ENCODE measurements around the gene NSD2.

Gene NSD2

DNA sequence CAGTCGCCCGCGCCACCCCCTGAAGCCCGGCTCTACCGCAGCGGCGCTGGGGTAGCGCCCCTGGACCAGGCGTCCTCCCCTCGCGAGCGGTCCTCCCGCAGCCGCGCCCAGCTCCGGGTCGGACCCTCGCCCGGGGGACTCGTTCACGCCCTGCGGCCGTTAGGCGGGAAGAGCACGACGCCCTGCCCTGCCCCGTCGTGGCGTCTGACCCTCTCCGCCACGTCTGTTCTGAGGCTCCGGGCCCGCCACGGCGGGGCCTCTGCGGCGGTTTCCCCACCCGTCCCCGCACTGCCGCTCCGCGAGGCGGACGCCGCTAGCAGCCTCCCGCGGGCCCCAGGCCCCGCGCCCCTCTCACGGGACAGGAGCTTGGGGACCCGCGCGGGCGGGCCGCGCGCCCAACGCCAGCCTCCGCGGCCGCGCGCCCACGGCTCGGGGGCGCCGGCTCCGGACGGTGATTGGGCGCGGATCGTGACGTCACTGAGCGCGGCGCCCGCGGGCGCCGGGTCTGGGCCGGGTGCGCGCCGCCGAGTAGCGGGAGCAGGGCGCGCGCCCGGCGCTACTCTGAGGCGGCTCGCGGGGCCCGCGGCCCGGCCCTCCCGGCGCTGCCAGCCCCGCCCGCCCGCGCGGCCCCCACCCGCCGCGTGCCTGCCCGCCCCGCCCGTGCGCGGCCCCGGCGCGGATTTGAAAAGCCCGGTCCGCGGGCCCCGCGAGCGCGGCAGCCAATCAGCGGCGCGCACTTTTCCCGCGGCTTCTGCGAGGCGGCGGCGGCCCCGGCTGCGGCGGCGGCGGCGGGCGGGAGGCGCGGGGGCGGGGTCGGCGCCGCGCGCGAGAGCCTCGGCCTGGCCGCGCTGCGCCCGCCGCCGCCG is at the start of gene NSD2:
Gene NSD2 (plus strand): TSS at position 816 of the 866 bp plus-strand sequence. CDS start 29,262 bp downstream, outside the sequence.
- Histone ChIP-seq H3K9ac (ENCODE audit: low read length) (peak within 1 kb of the TSS; percentile 73), H3K4me1 (ENCODE audit: control insufficient read depth, insufficient read depth, low read length) (peaks cover 9% of the 10 kb centered on the region), H3K36me3 (ENCODE audit: control insufficient read depth, insufficient read depth, low read length) (no peaks in the 10 kb centered on the region), H3K27ac (ENCODE audit: low read depth, low read length) (peak within 1 kb of the TSS; percentile 91), H3K27me3 (ENCODE audit: control insufficient read depth, insufficient read depth, low read length) (no peaks in the 10 kb centered on the region), H3K4me3 (ENCODE audit: low read length) (peak within 1 kb of the TSS; percentile 90)

DNA sequence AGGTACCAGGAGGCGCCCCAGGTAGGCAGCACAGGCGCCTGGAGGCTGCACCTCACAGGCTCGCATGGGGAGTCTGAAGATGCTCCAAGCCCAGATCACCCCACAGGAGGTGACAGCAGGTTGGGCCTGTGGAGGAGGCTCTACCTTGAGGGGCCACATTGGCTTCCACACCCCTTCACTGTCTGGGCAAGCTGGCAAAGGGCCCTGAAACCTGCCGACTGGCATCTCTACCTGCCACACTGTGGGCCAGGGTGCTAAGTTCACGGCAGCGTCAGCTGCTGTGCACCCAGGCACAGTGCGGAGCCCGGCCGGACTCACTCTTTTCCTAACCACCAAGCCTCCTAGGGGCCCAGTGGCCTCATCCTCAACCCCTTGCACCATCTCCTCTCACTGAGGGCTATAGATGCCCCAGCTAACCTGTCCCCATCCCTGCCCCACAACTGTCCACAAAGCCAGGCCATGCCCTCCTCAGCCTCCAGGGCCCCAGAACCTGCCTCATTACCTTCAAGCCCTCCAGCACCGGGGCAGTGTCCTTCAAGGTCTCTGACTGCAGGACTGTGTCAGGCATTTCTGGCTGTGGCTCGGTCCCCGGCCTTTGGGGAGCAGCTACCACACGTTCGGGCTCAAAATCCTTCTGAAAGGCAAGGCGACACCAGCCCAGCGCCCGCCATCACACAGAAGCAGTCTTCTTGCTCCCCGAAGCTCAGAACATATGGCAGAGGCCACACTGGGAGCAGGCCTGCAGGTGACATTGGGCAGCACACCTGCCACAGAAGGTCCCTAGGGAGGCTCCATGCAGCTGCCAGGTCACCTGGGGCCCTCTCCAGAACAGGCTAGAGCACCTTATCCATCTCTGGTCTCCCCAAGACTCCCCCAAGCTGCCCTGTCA is 49.3 kb upstream of the NSD2 start:
- no peak overlapping the region for H3K4me3 ChIP-seq (ENCODE audit: low read length)
- peaks cover 44% of the 10 kb centered on the region for H3K36me3 ChIP-seq (ENCODE audit: control insufficient read depth, insufficient read depth, low read length)
- no peak overlapping the region for H3K9ac ChIP-seq (ENCODE audit: low read length)
- no peaks in the 10 kb centered on the region for H3K4me1 ChIP-seq (ENCODE audit: control insufficient read depth, insufficient read depth, low read length)
- no peaks in the 10 kb centered on the region for H3K27me3 ChIP-seq (ENCODE audit: control insufficient read depth, insufficient read depth, low read length)
- H3K27ac ChIP-seq (ENCODE audit: low read depth, low read length): no peak overlapping the region

DNA sequence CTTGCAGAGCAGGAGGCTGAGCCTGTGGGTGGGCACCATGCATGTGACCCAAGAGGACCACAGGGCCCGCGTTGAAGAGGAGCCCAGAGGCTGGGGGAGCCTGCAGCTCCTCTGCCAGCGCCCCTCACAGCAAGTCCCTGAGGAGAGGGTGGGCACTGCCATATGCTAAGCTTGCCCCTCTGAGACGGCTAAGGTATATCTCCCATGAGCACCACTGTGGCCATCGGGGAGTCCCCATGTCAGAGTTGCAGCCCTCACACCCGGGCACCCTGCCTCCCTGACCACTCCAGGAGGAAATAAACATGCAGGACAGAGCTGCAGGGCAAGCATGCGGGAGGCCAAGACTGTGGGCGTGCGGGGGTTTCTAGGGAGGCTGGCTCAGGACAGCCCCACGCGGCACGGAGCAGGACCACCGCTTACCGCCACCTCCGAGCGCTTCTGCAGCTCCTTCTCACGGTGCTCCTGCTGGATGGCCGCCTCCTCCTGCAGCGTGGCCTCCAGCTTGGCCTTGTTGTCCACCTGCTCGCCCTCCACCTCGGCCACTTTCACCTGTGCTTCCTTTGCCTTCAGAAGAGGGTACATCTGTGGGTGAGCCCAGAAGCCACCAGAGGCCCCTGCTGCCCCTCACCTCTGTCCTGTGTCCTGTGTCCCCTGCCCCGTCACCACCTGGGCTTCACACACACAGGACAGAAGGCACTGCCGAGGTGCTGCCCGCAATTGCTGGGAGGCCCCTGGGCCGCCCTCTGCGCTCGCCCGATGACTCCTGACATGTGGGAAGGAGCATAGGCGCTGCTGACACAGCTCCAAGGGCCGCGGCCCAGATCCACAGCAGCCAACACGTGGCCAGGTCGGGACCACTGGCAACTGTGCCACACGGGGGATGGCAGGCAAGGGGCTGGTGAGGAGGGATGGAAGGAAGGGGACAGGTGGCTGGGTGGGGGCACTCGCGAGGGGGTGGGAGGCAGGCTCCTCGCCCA is 48.3 kb upstream of the NSD2 start:
- Histone ChIP-seq H3K4me1 (ENCODE audit: control insufficient read depth, insufficient read depth, low read length) (no peaks in the 10 kb centered on the region), H3K9ac (ENCODE audit: low read length) (no peak overlapping the region), H3K36me3 (ENCODE audit: control insufficient read depth, insufficient read depth, low read length) (peaks cover 41% of the 10 kb centered on the region), H3K27ac (ENCODE audit: low read depth, low read length) (no peak overlapping the region), H3K27me3 (ENCODE audit: control insufficient read depth, insufficient read depth, low read length) (no peaks in the 10 kb centered on the region), H3K4me3 (ENCODE audit: low read length) (no peak overlapping the region)

DNA sequence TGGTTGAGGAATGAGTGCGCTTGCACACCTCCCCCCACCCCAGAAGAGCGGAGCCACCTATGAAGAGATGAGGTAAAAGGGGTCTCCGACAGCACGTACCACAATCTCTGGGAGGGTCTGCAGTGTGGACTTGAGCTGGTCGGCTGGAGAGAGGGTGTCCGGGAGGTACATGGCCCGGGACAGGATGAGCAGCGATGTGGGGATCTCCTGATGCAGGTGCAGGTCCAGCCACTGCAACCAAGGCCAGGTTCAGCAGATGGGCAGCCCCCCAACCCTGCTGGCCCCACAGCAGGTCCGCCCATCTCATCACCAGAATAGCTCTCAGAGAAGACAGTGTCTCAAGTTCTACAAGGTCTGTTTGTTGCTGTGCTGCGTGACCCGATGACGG is 47.7 kb upstream of the NSD2 start:
- H3K4me1 ChIP-seq (ENCODE audit: control insufficient read depth, insufficient read depth, low read length): no peaks in the 10 kb centered on the region
- H3K36me3 ChIP-seq (ENCODE audit: control insufficient read depth, insufficient read depth, low read length): peaks cover 38% of the 10 kb centered on the region
- no peak overlapping the region for H3K4me3 ChIP-seq (ENCODE audit: low read length)
- H3K27ac ChIP-seq (ENCODE audit: low read depth, low read length): no peak overlapping the region
- H3K9ac ChIP-seq (ENCODE audit: low read length): no peak overlapping the region
- no peaks in the 10 kb centered on the region for H3K27me3 ChIP-seq (ENCODE audit: control insufficient read depth, insufficient read depth, low read length)

DNA sequence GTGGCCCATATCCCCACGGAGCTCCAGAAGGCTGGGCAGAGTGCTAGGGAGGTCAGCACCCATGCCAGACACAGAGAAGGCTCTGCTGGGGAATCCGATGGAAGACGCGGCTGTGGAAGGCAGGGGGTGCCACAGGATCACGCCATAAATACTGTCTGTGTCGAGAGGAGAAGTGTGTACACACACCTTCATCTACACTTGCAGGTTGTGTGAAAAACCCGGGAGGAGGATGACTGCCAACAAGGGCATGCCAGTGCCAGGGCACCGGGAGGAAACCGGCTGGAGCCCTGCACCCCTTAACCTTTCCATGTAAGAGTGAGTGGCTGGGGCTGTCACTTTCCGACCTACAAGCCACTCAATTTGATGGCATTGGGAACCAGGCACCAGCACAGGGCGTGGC is 46.4 kb upstream of the NSD2 start:
- Histone ChIP-seq H3K27ac (ENCODE audit: low read depth, low read length) (no peak overlapping the region), H3K4me3 (ENCODE audit: low read length) (no peak overlapping the region), H3K27me3 (ENCODE audit: control insufficient read depth, insufficient read depth, low read length) (no peaks in the 10 kb centered on the region), H3K9ac (ENCODE audit: low read length) (no peak overlapping the region), H3K4me1 (ENCODE audit: control insufficient read depth, insufficient read depth, low read length) (no peaks in the 10 kb centered on the region), H3K36me3 (ENCODE audit: control insufficient read depth, insufficient read depth, low read length) (peaks cover 33% of the 10 kb centered on the region)

DNA sequence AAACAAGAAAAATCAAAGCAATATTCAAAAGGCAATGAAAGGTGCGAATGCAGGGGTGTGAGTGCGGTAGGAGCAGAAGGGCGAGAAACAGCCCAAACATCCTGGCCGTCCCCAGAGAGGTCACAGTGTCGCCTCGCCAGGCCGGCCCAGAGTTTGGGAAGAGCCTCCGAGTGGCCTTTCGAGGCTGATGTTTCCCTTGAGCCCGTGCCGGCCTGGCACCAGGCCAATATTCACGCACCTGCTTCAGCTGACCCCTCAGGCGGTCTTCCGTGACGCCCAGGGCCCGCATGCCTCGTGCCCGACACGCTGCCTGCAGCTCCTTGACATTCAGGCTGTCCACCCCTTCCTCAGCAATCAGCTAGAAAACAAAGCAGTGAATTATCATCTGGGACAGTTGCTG is 45.9 kb upstream of the NSD2 start:
- Histone ChIP-seq H3K27ac (ENCODE audit: low read depth, low read length) (no peak overlapping the region), H3K27me3 (ENCODE audit: control insufficient read depth, insufficient read depth, low read length) (no peaks in the 10 kb centered on the region), H3K4me1 (ENCODE audit: control insufficient read depth, insufficient read depth, low read length) (no peaks in the 10 kb centered on the region), H3K4me3 (ENCODE audit: low read length) (no peak overlapping the region), H3K9ac (ENCODE audit: low read length) (no peak overlapping the region), H3K36me3 (ENCODE audit: control insufficient read depth, insufficient read depth, low read length) (peaks cover 33% of the 10 kb centered on the region)

DNA sequence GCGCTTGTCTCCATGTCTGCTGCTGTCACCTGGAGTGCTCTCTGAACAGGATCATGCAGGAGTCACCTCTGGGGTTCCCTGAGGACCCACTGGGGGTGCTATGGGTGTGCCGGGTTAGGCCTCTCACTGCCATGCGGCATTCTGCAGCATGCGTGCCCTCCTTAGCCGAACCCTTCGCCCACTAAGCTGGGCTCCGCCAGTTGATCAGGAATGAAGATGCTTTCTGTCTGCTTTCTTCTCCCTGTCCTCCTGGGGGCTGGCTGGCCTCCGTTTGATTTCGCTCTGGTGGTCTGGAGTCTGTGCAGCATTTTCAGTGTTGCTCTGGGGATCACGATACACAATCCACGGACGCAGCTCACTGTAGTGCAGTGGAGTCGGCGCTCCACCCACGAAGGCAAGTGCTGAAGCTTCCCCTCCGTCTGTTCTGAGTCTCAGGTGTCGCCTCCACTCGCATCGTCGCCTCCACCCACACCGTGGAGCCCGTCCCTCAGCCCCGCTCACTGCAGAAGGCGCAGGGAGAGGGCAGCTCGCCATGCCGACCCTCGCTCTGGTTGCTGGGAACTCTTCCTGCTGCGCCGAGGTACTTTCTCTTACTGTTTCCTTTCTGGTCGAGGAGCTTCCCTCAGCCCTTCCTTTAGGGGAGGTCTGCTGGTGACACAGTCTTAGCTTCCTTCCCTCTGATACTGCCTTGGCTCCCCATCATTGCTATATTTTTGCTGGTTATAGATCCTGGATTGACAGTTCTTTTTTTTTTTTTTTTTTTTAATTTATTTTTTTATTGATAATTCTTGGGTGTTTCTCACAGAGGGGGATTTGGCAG is 44.5 kb upstream of the NSD2 start:
- Histone ChIP-seq H3K27me3 (ENCODE audit: control insufficient read depth, insufficient read depth, low read length) (no peaks in the 10 kb centered on the region), H3K4me3 (ENCODE audit: low read length) (no peak overlapping the region), H3K9ac (ENCODE audit: low read length) (no peak overlapping the region), H3K36me3 (ENCODE audit: control insufficient read depth, insufficient read depth, low read length) (peaks cover 43% of the 10 kb centered on the region), H3K4me1 (ENCODE audit: control insufficient read depth, insufficient read depth, low read length) (no peaks in the 10 kb centered on the region), H3K27ac (ENCODE audit: low read depth, low read length) (no peak overlapping the region)

DNA sequence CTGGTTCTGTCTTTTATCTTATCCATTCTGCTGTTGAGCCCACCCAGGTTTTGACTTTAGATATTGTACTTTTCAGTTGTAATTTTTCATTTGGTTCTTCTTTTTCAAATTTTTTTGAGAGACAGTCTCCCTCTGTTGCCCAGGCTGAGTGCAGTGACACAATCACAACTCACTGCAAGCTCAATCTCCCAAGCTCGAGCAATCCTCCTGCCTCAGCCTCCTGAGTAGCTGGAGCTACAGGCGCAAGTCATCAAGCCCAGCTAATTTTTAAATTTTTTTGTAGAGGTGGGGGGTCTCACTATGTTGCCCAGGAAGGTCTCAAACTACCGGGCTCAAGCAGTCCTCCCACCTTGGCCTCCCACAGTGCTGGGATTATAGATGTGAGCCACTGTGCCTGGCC is 41.0 kb upstream of the NSD2 start:
- no peaks in the 10 kb centered on the region for H3K27me3 ChIP-seq (ENCODE audit: control insufficient read depth, insufficient read depth, low read length)
- H3K27ac ChIP-seq (ENCODE audit: low read depth, low read length): no peak overlapping the region
- H3K4me1 ChIP-seq (ENCODE audit: control insufficient read depth, insufficient read depth, low read length): no peaks in the 10 kb centered on the region
- no peak overlapping the region for H3K4me3 ChIP-seq (ENCODE audit: low read length)
- H3K36me3 ChIP-seq (ENCODE audit: control insufficient read depth, insufficient read depth, low read length): peaks cover 36% of the 10 kb centered on the region
- no peak overlapping the region for H3K9ac ChIP-seq (ENCODE audit: low read length)

DNA sequence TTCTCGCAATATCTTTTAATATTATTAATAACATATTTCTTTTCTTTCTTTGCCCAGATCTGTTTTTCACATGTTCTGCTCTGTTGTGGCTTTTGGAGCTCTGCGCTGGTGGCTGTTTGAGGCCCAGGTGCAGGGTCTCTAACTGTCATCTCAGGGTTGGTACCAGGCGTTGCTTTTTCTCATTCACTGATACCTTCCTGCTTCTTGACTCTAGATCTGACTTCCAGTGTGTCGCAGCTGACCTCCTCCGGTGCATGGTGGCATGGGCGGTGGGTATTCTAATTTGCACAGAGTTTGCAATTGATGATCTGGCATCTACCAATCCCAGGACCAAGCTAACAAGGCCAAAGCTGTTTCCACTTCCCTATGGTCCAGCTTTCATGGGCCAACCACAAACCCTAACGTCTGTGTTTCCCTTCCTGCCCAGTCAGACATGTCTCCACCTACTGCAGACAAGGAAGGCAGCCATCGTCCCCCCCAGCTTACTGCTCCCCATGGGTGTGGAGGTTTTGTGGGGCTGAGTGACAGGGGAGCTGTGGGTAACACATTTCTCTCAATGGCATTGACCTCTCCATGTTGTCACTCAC is 40.5 kb upstream of the NSD2 start:
- H3K27me3 ChIP-seq (ENCODE audit: control insufficient read depth, insufficient read depth, low read length): no peaks in the 10 kb centered on the region
- H3K36me3 ChIP-seq (ENCODE audit: control insufficient read depth, insufficient read depth, low read length): peaks cover 38% of the 10 kb centered on the region
- no peaks in the 10 kb centered on the region for H3K4me1 ChIP-seq (ENCODE audit: control insufficient read depth, insufficient read depth, low read length)
- H3K9ac ChIP-seq (ENCODE audit: low read length): no peak overlapping the region
- no peak overlapping the region for H3K27ac ChIP-seq (ENCODE audit: low read depth, low read length)
- no peak overlapping the region for H3K4me3 ChIP-seq (ENCODE audit: low read length)

DNA sequence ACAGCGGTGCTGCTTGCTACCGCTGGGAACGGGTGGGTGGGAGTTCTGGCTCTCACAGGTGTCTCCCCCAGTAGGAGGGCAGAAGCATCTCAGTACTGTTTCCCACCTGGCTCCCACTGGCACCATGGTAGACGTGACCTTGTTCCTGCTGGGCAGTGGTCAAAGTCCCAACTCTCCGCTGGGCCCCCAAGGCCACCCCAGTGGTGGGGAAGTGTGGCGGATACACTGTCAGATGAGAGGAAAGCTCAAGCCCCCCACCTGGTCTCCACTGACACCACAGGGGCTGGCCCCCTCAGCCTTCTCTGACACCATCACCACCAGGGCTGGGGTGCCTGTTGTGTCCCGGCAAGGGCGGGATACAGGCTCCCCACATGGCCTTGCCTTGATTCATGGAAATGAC is 39.9 kb upstream of the NSD2 start:
- peaks cover 34% of the 10 kb centered on the region for H3K36me3 ChIP-seq (ENCODE audit: control insufficient read depth, insufficient read depth, low read length)
- H3K9ac ChIP-seq (ENCODE audit: low read length): no peak overlapping the region
- H3K27ac ChIP-seq (ENCODE audit: low read depth, low read length): no peak overlapping the region
- no peaks in the 10 kb centered on the region for H3K4me1 ChIP-seq (ENCODE audit: control insufficient read depth, insufficient read depth, low read length)
- no peaks in the 10 kb centered on the region for H3K27me3 ChIP-seq (ENCODE audit: control insufficient read depth, insufficient read depth, low read length)
- H3K4me3 ChIP-seq (ENCODE audit: low read length): no peak overlapping the region

DNA sequence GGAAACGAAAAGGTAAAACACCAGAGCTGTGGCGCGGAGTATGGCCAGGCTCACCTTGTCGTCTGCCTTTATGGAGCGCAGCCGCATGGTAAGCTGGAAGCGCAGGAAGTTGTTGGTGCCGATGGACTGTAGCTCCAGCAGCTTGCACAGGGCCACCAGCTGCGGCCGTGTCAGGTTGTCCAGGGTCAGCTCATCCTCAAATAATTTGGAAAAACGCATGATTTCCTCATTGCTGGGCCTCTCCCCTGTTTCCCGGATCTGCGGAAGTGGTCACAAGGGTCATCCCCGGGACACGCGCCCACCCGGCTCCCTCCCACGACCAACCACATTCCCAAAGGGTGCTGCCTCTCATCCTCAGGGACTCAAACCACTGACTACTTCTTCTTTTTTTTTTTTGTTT is 38.5 kb upstream of the NSD2 start:
- peaks cover 31% of the 10 kb centered on the region for H3K36me3 ChIP-seq (ENCODE audit: control insufficient read depth, insufficient read depth, low read length)
- no peak overlapping the region for H3K27ac ChIP-seq (ENCODE audit: low read depth, low read length)
- no peaks in the 10 kb centered on the region for H3K27me3 ChIP-seq (ENCODE audit: control insufficient read depth, insufficient read depth, low read length)

More for the DNA sequence above, 38.5 kb upstream of the NSD2 start:
- Histone ChIP-seq H3K4me3 (ENCODE audit: low read length) (no peak overlapping the region), H3K9ac (ENCODE audit: low read length) (no peak overlapping the region), H3K4me1 (ENCODE audit: control insufficient read depth, insufficient read depth, low read length) (no peaks in the 10 kb centered on the region)

All from rectal smooth muscle tissue (tissue), 1 donor.